ENCODE data around the gene MAF.

DNA sequence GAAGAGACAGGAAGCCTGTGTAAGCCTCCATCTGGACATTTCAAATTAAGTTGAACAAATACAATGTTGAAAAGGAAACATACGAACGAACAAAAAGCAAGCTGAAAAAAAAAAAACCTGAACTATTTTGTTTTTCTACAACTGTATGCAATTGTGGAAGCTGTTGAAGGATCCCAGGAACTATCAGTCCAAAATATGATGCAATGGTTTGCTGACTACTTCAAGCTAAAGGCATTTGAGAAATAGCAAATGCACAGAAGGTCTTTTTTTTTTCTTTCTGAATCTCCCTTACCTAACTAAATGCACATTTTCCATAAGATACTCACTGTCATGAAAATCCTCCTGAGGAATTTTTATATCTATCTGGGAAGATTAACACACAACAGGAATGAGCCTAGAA is 40.2 kb downstream of the MAF start:
- TF ChIP-seq POLR2AphosphoS5 (IDR thresholded peaks at IDR 0.05): no peak
- no peak for TF ChIP-seq POLR2A (IDR thresholded peaks at IDR 0.05)
- no peak for TF ChIP-seq EP300 (IDR thresholded peaks at IDR 0.05)
- TF ChIP-seq, protein P1, sequence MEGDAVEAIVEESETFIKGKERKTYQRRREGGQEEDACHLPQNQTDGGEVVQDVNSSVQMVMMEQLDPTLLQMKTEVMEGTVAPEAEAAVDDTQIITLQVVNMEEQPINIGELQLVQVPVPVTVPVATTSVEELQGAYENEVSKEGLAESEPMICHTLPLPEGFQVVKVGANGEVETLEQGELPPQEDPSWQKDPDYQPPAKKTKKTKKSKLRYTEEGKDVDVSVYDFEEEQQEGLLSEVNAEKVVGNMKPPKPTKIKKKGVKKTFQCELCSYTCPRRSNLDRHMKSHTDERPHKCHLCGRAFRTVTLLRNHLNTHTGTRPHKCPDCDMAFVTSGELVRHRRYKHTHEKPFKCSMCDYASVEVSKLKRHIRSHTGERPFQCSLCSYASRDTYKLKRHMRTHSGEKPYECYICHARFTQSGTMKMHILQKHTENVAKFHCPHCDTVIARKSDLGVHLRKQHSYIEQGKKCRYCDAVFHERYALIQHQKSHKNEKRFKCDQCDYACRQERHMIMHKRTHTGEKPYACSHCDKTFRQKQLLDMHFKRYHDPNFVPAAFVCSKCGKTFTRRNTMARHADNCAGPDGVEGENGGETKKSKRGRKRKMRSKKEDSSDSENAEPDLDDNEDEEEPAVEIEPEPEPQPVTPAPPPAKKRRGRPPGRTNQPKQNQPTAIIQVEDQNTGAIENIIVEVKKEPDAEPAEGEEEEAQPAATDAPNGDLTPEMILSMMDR (IDR thresholded peaks at IDR 0.05): no peak

Measured in gastroesophageal sphincter (tissue), 3 donors.